HG02852 (cell line): Measurements from ENCODE around the gene KIT.
"Not testable (repeated sequence)": the region's sequence is repeated elsewhere in the genome, so short reads cannot be mapped to it uniquely, and the experiment has no call there.

Experiments
- ATAC-seq: cut with Tn5 transposase; IDR thresholded peaks from one replicate; pipeline ENCODE4 v1.9.1; 2021; ENCODE audit warnings: mild to moderate bottlenecking, moderate library complexity; ENCODE audit not compliant: unreplicated experiment

Gene KIT

DNA sequence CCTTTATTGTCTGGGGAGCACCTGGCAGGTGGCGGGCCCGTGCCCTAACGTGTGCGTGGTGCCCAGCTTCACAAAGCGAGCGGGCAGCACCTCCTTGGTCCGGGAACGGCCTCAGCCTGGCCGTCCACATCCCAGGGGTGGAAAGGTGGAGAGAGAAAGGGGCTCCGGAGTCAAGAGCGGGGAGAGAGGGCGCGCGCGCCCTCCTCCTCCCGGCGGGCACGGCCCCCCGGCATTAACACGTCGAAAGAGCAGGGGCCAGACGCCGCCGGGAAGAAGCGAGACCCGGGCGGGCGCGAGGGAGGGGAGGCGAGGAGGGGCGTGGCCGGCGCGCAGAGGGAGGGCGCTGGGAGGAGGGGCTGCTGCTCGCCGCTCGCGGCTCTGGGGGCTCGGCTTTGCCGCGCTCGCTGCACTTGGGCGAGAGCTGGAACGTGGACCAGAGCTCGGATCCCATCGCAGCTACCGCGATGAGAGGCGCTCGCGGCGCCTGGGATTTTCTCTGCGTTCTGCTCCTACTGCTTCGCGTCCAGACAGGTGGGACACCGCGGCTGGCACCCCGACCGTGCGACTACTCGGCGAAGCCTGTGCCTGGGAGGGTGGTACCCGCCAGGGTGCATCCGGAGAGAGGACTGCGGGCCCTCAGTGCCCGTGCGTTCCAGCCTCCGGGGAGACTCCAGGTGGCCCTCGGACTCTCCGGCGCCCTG, at the start of gene KIT:
KIT (plus strand) TSS at position 407 of the 701 bp plus-strand sequence; CDS start at position 465, 58 bp downstream.
- ATAC-seq = no peak

DNA sequence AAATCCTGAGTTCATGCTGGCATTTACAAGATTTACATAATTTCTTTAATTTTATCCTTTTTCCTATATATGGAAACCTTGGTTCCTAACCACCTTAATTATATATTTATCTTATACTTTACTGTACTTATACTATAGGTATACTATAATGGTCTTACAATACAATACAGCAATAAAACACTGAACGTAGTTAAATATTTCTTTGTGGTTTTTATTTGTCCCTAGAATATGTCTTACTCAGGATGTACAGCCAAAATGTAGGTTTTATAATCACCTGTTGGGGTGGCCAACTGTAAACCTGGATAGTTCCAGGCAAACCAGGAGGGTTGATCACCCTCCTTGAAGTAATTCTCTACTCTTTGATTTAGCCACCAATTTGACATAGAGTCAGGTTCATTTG, 48.4 kb upstream of the KIT start:
- ATAC-seq = no peak

GRCh38 chr4:54614149-54614548, 43.6 kb upstream of the KIT start:
- no peak for ATAC-seq

- no peak for ATAC-seq
These were observed 37.0 kb upstream of the KIT start for GRCh38 chr4:54620773-54621172.

DNA sequence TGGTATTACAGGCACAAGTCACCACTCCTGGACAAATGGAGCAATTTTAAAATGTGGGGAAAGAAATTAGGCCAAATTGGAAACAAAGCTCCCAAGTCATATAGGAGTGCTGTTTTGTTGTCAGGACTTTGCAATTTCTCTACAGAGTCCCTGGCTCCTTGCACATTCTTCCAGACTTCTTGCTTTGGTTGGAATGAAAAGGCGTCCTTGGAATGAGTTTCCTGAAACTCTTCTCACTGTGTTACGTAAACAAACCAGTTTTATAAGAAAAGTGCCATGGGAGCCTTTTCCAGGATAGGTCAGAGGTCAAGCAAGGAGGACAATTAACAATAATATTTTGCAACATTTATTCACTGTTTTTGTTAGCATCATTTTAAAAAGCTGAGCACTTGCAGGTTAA, 32.4 kb upstream of the KIT start:
- no peak for ATAC-seq

DNA sequence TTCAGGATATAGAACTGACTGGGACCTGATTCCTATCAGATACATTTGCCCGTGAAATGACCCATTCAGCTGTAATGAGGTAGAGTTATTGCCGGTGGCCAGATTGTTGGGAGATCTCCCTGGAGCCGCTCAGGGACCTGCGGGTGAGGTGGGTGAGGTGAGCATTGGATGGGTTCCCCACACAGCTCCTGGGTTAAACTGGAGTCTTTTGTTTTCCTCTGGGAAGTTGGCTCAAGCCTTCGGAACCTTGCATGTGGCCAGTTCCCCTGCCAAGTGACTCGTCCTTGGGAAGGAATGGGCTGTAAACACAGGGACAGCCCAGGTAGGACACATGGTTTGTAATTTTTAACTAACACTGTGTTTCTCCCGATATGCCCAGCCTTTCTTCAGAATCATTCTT, 31.6 kb upstream of the KIT start:
- no peak for ATAC-seq

DNA sequence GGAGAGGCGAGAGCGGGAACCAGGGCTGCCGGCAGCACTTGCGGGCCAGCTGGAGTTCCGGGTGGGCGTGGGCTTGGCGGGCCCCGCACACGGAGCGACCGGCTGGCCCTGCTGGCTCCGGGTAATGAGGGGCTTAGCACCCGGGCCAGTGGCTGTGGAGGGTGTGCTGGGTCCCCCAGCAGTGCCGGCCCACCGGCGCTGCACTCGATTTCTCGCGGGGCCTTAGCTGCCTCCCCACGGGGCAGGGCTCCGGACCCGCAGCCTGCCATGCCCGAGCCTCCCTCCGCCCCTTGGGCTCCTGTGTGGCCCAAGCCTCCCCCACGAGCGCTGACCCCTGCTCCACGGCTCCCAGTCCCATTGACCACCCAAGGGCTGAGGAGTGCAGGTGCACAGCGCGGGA, 25.2 kb upstream of the KIT start:
- ATAC-seq = no peak

DNA sequence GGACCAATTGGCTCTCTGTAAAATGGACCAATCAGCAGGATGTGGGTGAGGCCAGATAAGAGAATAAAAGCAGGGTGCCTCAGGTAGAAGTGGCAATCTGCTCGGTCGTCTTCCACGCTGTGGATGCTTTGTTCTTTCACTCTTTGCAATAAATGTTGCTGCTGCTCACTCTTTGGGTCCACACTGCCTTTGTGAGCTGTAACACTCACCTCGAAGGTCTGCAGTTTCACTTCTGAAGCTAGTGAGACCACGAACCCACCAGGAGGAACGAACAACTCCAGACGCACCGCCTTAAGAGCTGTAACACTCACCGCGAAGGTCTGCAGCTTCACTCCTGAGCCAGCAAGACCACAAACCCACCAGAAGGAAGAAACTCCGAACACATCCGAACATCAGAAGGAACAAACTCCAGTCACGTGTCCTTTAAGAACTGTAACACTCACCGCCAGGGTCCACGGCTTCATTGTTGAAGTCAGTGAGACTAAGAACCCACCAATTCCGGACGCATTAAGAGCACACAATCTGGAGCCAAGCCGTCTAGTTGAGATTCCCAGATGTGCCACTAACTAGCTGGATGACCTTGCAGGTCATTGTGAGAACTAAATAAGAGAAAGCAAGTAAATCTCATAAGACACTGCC, 24.5 kb upstream of the KIT start:
- ATAC-seq = not testable (repeated sequence)

GRCh38 chr4:54635318-54635717, 22.4 kb upstream of the KIT start:
- no peak for ATAC-seq

DNA sequence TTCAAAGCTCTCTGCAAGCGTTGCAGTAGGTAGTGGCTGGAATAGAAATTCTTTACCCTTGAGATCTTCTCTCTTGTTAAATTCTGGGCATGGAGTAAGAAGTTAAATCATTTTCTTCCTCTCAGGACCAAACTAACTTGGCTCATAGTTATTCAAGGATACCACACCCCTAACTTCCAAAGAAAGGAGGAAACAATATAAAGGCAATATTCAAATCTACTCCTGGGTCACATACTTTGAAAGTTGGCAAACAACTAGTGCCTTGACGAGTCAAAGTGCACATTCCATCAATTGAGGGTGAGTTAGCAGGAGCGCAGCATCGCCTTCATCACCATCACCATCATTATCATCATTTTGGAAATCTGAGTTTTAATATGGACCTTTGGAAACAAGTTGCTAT, 20.4 kb upstream of the KIT start:
- ATAC-seq = no peak

DNA sequence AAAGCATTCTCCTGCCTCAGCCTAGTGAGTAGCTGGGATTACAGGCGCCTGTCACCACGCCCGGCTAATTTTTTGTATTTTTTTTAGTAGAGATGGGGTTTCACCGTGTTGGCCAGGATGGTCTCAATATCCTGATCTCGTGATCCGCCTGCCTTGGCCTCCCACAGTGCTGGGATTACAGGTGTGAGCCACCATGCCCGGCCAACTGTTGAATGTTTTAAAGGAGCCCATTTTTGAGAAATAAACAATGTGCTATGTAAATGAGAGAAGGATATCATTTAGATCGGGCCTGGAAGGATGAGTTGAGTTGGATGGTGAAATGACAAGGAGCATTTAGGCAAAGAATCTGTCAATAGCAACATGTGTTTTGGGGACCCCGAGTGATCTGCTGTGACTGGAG, 16.7 kb upstream of the KIT start:
- ATAC-seq = not testable (repeated sequence)

- no peak for ATAC-seq
These were observed 14.6 kb upstream of the KIT start for GRCh38 chr4:54643172-54643571.

DNA sequence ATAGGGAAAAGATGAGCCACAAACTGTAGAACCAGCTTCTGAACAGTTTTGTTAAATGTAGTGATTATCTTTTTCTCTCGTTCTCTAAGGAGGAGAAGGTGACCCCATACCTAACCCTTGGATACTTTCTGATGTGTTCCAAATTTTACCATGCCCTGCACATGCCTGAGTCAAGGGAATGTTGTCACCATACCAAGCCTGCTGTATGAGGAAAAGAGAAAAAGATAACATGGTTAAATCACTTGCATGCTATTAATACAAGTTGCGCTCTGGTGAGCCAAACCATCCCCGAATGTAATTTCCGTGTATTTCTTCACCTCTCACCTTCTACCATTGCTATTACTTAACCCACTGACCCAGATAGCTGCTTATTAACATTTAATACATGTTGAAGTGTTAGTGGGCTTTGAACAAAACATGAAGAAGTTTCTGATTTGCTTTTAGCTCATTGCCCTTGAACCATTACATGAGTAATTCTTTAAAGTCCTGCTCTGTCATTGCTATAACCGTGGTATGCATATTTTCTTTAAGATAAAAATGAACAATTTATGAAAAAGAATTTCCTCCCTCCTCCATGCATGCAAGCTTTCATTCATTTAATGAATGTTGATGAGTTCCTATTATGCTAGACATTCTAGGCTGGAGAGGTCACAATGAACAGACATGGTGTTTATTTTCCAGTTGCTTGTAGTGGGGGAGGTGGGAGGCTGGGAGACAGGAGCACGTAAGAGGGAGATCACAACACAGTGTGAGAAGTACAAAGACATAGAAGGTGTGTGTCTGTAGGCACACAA, 13.6 kb upstream of the KIT start:
- no peak for ATAC-seq

DNA sequence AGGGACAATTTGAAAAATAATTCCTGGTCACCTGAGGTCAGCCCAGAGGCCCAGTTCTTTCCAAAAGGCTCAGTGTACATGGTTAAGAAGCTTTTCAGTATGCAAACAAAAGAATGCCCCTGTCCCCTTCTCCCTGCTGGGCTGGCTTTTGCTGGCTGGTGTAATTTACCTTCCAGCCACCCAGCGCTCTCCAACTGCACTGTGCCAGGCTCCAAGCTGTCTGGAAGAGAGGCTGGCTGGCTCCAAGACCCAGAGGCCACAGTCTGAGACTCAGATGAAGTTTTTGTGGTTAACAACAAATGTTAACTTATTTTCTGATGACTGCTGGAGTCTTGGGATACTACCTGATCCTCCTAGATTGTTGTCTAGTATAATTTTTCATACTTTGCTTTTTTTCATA, 11.9 kb upstream of the KIT start:
- no peak for ATAC-seq

GRCh38 chr4:54647070-54647469, 10.7 kb upstream of the KIT start:
- ATAC-seq = no peak

DNA sequence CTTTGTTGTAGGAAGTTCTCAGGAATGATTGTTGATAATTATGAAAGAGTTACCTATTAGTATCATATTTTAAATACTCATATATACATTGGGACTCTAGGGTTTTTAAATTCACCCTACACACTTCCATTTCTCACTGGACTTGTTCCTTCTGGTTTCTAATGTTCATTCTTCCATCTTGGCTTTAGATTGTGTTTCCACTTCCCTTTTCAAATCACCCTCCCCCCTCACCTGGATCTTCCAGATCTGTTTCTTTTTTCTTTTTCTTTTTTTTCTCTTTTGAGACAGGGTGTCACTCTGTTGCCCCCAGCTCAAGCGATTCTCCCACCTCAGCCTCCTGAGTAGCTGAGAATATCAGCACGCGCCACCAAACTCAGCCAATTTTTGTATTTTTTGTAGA, 6.7 kb upstream of the KIT start:
- no peak for ATAC-seq

DNA sequence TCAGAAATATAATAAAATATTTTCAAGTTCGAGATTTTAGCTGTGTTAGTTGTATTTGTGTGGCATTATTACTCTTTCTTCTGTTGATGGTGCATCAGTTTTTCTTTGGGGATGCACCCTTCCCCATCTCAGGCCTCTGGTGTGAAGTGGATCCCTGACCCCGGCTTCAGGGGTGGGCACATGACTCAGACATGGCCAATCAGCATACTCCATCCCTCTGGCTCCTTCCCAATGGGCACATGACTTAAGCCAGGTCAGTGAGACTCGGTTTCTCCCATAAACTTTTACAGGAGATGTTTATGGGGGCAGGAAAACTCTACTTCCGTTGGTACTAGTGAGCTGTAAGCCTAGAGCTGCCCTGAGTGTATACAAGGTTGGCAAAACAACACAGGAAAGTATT, 3.0 kb upstream of the KIT start:
- no peak for ATAC-seq

- ATAC-seq = no peak
These were observed 589 bp upstream of the KIT start for GRCh38 chr4:54657185-54657550.

DNA sequence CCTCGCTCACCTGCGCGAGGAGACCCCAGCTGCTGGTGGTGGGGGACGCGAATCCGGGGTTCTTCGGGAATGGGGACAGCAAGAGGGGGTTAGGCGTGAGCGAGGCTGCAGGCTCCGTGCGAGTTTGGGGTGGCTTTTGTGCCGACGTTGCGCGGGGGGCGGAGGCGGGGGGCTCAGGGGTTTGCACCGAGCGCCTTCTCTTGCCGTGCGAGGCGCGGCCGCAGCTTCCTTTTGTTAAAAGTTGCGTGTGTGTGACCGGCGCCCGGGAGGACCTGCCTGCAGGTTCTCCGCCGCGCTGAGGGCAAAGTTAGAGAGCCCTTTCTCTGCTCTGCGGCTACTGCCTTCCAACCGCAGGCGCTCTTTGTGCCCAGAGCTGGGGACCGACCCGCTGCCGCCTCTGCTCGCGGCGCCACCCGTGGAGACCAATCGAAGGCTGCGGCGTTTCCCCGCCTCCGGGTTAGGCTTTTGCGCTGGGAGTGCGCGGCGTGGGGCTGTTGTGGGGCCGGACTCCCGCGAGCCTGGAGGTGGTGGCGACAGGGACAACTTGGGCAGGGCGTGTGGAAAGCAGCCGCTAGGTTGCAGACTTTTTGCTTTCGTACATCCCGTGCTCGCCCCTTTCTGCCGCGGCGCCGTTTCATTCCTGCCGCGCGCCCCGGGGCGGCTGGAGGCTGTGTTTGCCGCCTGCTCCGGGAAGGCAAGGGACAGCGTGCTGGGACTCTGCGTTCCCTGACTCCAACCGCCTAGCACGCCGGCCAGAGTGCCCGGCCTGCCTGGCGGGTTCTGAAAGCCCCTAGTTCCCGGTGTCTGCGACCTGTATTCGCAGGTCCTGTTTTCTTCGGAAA, 716 bp downstream of the KIT start:
- ATAC-seq = peak; percentile 43

DNA sequence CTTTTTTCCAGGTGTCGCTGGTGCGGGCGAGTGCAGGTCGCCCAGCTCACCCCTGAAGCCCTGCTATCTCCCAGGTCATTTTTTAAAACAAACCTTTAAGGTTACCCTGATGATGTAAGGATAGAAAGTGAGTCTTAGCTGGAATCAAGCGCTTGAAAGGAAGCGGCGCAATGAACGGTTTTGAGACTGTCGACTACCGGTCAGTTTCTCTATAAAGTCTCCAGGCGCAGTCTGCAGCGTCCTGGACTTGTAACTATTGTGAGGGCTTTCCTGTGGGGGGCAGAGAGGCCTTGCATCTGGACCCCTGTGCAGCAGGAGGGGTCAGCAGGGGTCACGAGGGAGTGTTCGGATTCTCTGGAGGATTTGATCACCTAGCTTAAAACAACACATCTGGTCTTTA, 1.6 kb downstream of the KIT start:
- ATAC-seq = no peak
